ENCODE results near the gene NBL1. TPM values are rescaled to one million over a fixed set of nuclear protein-coding genes. Genes with fewer than 3 reads are reported as not detected.

The NBL1 gene
- total and polyA plus RNA-seq, 4 donors = 0.72 to 4.4 (median 1.7) TPM

- Histone ChIP-seq H3K36me3 (ENCODE audit: control insufficient read depth in 4 of 4, insufficient read depth in 3 of 4, low read depth in 1 of 4, low read length in 3 of 4) (no peaks in the 10 kb centered on the region), H3K27me3 (ENCODE audit: control insufficient read depth in 4 of 4, insufficient read depth in 4 of 4, low read length in 3 of 4) (peaks cover 0 to 7% (median 3%) of the 10 kb centered on the region in 4 donors), H3K4me3 (ENCODE audit: low read depth in 1 of 3, low read length in 3 of 3) (peak overlapping the region in 1 of 3 donors; percentile 37), H3K27ac (ENCODE audit: low read depth in 1 of 2, low read length in 2 of 2) (no peak overlapping the region), H3K4me1 (ENCODE audit: control insufficient read depth in 4 of 4, insufficient read depth in 4 of 4, low read length in 3 of 4) (peaks cover 0 to 6% (median 4%) of the 10 kb centered on the region in 4 donors), H3K9me3 (ENCODE audit: control insufficient read depth in 4 of 4, low read length in 3 of 4) (no peaks in the 10 kb centered on the region), H3K9ac (ENCODE audit: low read depth in 1 of 2, low read length in 2 of 2) (no peak overlapping the region)
- TF ChIP-seq FOXA1 (IDR thresholded peaks at IDR 0.05) = no peak
- no peak for TF ChIP-seq HNF4A (conservative IDR thresholded peaks at IDR 0.05)
- no peak for TF ChIP-seq ZBTB33 (IDR thresholded peaks at IDR 0.05)
- TF ChIP-seq HNF4G (IDR thresholded peaks at IDR 0.05) = no peak
- no peak for TF ChIP-seq FOXA2 (IDR thresholded peaks at IDR 0.05)
- no peak for TF ChIP-seq ATF3 (IDR thresholded peaks at IDR 0.05)
- no peak for TF ChIP-seq CTCF (IDR thresholded peaks at IDR 0.05; ENCODE audit: low read depth, low read length, missing input control)
- no peak for TF ChIP-seq YY1 (IDR thresholded peaks at IDR 0.05)
- TF ChIP-seq GABPA (IDR thresholded peaks at IDR 0.05 in 1 of 2, conservative IDR thresholded peaks at IDR 0.05 in 1 of 2) = no peak
- no peak for TF ChIP-seq EGR1 (IDR thresholded peaks at IDR 0.05; ENCODE audit: low read depth in 2 of 2)
- no peak for TF ChIP-seq REST (IDR thresholded peaks at IDR 0.05)
- WGBS = 3% methylated on average over 23 of the region's 23 CpGs
- DNase-seq (ENCODE audit: low spot score) = no peak
Observed at GRCh38 chr1:19665186-19665495, 21.0 kb downstream of the NBL1 start.

- TF ChIP-seq HNF4G (IDR thresholded peaks at IDR 0.05) (no peak), CTCF (IDR thresholded peaks at IDR 0.05; ENCODE audit: low read depth, low read length, missing input control) (no peak), NR2F2 (IDR thresholded peaks at IDR 0.05) (no peak), YY1 (IDR thresholded peaks at IDR 0.05) (no peak)
- no peak for DNase-seq (ENCODE audit: low spot score)
- Histone ChIP-seq H3K4me1 (ENCODE audit: control insufficient read depth in 4 of 4, insufficient read depth in 4 of 4, low read length in 3 of 4) (peaks cover 0 to 6% (median 4%) of the 10 kb centered on the region in 4 donors), H3K9ac (ENCODE audit: low read depth in 1 of 2, low read length in 2 of 2) (no peak overlapping the region), H3K36me3 (ENCODE audit: control insufficient read depth in 4 of 4, insufficient read depth in 3 of 4, low read depth in 1 of 4, low read length in 3 of 4) (no peaks in the 10 kb centered on the region), H3K4me3 (ENCODE audit: low read depth in 1 of 3, low read length in 3 of 3) (no peak overlapping the region), H3K27me3 (ENCODE audit: control insufficient read depth in 4 of 4, insufficient read depth in 4 of 4, low read length in 3 of 4) (peaks cover 0 to 7% (median 3%) of the 10 kb centered on the region in 4 donors), H3K9me3 (ENCODE audit: control insufficient read depth in 4 of 4, low read length in 3 of 4) (no peaks in the 10 kb centered on the region), H3K27ac (ENCODE audit: low read depth in 1 of 2, low read length in 2 of 2) (no peak overlapping the region)
- WGBS = 15% methylated on average over 84 of the region's 84 CpGs
Observed at GRCh38 chr1:19665496-19666465, 21.7 kb downstream of the NBL1 start.
